ENCODE results near the gene ELN.

ELN gene

GRCh38 chr7:74101061-74101681 lies 73.2 kb downstream of the ELN start:
- Mint-ChIP-seq H3K27ac (peak overlapping the region; percentile 26 to 86 (median 69)), H3K4me1 (peaks cover 16% of the 10 kb centered on the region), H3K27me3 (ENCODE audit: low read depth) (no peaks in the 10 kb centered on the region), H3K9me3 (no peaks in the 10 kb centered on the region), H3K4me3 (no peak overlapping the region), H3K36me3 (ENCODE audit: low read depth) (peaks cover 40% of the 10 kb centered on the region)
- TF ChIP-seq, protein P1, sequence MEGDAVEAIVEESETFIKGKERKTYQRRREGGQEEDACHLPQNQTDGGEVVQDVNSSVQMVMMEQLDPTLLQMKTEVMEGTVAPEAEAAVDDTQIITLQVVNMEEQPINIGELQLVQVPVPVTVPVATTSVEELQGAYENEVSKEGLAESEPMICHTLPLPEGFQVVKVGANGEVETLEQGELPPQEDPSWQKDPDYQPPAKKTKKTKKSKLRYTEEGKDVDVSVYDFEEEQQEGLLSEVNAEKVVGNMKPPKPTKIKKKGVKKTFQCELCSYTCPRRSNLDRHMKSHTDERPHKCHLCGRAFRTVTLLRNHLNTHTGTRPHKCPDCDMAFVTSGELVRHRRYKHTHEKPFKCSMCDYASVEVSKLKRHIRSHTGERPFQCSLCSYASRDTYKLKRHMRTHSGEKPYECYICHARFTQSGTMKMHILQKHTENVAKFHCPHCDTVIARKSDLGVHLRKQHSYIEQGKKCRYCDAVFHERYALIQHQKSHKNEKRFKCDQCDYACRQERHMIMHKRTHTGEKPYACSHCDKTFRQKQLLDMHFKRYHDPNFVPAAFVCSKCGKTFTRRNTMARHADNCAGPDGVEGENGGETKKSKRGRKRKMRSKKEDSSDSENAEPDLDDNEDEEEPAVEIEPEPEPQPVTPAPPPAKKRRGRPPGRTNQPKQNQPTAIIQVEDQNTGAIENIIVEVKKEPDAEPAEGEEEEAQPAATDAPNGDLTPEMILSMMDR (IDR thresholded peaks at IDR 0.05; ENCODE audit: unreplicated experiment in 3 of 3): no peak

DNA sequence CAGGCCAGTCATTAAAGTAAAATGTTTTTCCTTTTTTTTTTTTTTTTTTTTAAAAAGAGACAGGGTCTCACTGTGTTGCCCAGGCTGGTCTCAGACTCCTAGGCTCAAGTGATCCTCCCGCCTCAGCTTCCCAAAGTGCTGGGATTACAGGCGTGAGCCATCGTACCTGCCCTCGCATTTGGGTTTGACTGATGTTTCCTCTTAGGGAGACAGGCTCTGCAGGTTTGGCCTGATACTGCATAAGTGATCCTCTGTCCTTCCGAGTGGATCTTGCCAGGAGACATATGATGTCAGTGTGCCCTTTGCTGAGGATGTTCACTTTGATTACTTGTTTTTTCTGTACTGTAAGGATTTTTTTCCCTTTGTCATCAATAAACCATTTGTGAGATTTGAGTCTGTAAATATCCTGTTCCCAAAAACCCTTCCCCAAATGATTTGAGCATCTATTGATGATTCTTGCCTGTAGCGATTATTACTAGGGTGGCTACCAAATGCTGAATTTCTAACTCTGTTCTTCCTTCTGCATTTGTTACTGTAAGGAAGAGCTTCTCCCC lies 75.3 kb downstream of the ELN start:
- Mint-ChIP-seq H3K9me3 (no peaks in the 10 kb centered on the region), H3K4me3 (no peak overlapping the region)
- TF ChIP-seq, protein P1 (IDR thresholded peaks at IDR 0.05; ENCODE audit: unreplicated experiment in 3 of 3): no peak

GRCh38 chr7:74104702-74105101 lies 76.7 kb downstream of the ELN start:
- Mint-ChIP-seq H3K36me3 (ENCODE audit: low read depth) (peaks cover 33% of the 10 kb centered on the region), H3K27ac (no peak overlapping the region), H3K4me3 (no peak overlapping the region), H3K27me3 (ENCODE audit: low read depth) (no peaks in the 10 kb centered on the region), H3K4me1 (peaks cover 9% of the 10 kb centered on the region), H3K9me3 (no peaks in the 10 kb centered on the region)
- TF ChIP-seq, protein P1 (IDR thresholded peaks at IDR 0.05; ENCODE audit: unreplicated experiment in 3 of 3): no peak

More for the DNA sequence above, 75.3 kb downstream of the ELN start:
- no peaks in the 10 kb centered on the region for H3K27me3 Mint-ChIP-seq (ENCODE audit: low read depth)
- H3K4me1 Mint-ChIP-seq: peaks cover 10% of the 10 kb centered on the region
- H3K36me3 Mint-ChIP-seq (ENCODE audit: low read depth): peaks cover 38% of the 10 kb centered on the region
- H3K27ac Mint-ChIP-seq: no peak overlapping the region

- H3K36me3 Mint-ChIP-seq (ENCODE audit: low read depth): peaks cover 40% of the 10 kb centered on the region
- no peak overlapping the region for H3K4me3 Mint-ChIP-seq
- peak overlapping the region in 1 of 3 experiments; percentile 64 for H3K27ac Mint-ChIP-seq
- no peaks in the 10 kb centered on the region for H3K9me3 Mint-ChIP-seq
- H3K27me3 Mint-ChIP-seq (ENCODE audit: low read depth): no peaks in the 10 kb centered on the region
- H3K4me1 Mint-ChIP-seq: peaks cover 7% of the 10 kb centered on the region
- TF ChIP-seq, protein P1 (IDR thresholded peaks at IDR 0.05; ENCODE audit: unreplicated experiment in 3 of 3): no peak
Measured at GRCh38 chr7:74105992-74106391, 78.0 kb downstream of the ELN start.

- Mint-ChIP-seq H3K4me3 (no peak overlapping the region), H3K27ac (no peak overlapping the region), H3K4me1 (no peaks in the 10 kb centered on the region), H3K9me3 (no peaks in the 10 kb centered on the region), H3K27me3 (ENCODE audit: low read depth) (no peaks in the 10 kb centered on the region), H3K36me3 (ENCODE audit: low read depth) (peaks cover 46% of the 10 kb centered on the region)
- TF ChIP-seq, protein P1 (IDR thresholded peaks at IDR 0.05; ENCODE audit: unreplicated experiment in 3 of 3): no peak
Measured at GRCh38 chr7:74106846-74107245, 78.9 kb downstream of the ELN start.

DNA sequence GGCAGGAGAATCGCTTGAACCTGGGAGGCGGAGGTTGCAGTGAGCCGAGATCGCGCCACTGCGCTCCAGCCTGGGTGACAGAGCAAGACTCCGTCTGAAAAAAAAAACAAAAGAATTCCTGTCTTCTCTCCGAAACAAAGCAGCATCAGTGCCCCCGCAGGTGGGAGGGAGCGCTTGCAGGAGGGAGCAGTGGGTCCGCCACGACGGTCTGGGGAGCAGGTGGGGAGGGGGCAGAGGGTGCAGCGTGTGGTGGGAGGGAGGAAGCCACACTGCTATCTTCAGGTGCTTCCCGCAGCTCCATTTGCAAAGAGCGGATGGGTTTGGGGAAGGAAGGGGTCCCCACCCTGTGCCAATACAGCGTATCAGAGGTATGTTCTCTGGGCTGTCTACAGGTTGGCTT lies 87.4 kb downstream of the ELN start:
- Mint-ChIP-seq H3K27me3 (ENCODE audit: low read depth) (no peaks in the 10 kb centered on the region), H3K27ac (no peak overlapping the region), H3K9me3 (no peaks in the 10 kb centered on the region), H3K4me3 (no peak overlapping the region), H3K4me1 (no peaks in the 10 kb centered on the region), H3K36me3 (ENCODE audit: low read depth) (peaks cover 40% of the 10 kb centered on the region)
- TF ChIP-seq, protein P1 (IDR thresholded peaks at IDR 0.05; ENCODE audit: unreplicated experiment in 3 of 3): no peak
